Measurements from ENCODE around the gene CDH4. TPM values are rescaled to one million over a fixed set of nuclear protein-coding genes. Genes with fewer than 3 reads are reported as not detected.

Gene CDH4
- total RNA-seq, 1 donor from 2014 or later = 8.9 TPM

DNA sequence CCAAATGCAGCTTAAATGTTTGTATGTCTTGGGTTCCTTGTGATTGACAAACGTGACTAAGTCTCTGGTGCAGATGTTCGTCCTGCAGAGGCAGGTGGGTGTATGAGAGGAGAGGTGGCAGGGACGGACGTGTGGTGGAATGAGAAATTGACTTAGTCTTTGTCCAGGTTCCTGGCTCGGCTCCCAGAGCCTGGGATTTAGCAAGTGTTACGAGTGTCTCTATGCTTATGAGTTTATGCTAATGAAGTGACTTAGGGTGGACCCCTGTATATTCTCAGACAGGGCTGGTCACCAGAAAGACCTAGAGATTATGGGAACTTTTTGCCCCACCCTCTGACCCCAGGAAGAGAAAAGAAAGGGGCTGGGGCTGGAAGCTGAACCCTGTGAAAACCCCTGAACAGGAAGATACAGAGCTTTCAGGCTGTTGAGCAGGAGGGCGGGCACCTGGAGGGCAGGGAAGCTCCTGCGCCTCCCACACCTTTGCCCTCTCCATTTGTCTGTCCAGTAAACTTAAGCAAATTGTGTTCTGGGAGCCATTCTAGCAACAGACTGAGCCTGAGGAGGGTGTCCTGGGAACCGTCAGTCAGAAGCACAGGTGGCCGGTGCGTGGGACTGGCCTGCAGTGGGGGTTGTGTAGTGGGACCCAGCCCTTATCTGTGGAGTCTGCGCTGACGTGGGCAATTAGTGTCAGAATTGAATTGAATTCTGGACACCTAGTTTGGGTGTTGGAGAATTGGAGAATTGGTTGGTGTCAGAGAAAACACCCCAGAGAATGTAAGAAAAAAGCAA, 362.1 kb downstream of the CDH4 start:
- TF ChIP-seq, protein P1, sequence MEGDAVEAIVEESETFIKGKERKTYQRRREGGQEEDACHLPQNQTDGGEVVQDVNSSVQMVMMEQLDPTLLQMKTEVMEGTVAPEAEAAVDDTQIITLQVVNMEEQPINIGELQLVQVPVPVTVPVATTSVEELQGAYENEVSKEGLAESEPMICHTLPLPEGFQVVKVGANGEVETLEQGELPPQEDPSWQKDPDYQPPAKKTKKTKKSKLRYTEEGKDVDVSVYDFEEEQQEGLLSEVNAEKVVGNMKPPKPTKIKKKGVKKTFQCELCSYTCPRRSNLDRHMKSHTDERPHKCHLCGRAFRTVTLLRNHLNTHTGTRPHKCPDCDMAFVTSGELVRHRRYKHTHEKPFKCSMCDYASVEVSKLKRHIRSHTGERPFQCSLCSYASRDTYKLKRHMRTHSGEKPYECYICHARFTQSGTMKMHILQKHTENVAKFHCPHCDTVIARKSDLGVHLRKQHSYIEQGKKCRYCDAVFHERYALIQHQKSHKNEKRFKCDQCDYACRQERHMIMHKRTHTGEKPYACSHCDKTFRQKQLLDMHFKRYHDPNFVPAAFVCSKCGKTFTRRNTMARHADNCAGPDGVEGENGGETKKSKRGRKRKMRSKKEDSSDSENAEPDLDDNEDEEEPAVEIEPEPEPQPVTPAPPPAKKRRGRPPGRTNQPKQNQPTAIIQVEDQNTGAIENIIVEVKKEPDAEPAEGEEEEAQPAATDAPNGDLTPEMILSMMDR (conservative IDR thresholded peaks at IDR 0.05) = no peak
- no peak overlapping the region for H3K27ac Mint-ChIP-seq (ENCODE audit: unreplicated experiment)
- H3K4me3 Mint-ChIP-seq = no peak overlapping the region
- no peaks in the 10 kb centered on the region for H3K36me3 Mint-ChIP-seq (ENCODE audit: low read depth)
- peaks cover 5% of the 10 kb centered on the region for H3K9me3 Mint-ChIP-seq
- no peaks in the 10 kb centered on the region for H3K27me3 Mint-ChIP-seq (ENCODE audit: low read depth)
- no peak for DNase-seq (ENCODE audit: low read depth, low spot score)
- no peaks in the 10 kb centered on the region for H3K4me1 Mint-ChIP-seq

DNA sequence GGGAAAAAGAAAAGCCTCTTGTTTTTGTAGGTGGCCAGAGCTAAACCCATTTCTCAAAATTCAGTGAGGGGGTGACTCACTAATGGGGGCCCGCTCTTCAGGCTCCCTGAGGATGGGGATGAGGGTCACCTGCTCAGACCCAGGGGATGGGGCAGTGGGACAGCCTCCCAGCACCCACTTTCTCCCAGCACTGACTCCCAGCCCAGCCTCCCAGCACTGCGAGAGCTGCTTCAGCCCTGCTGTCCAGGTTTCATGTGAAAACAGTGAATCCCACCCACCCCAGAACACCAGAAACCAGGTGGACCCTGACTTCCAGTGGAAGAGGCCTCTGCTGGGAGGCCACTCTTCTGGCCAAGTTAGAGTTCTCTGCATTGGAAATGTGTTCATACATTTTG, 362.6 kb downstream of the CDH4 start:
- DNase-seq (ENCODE audit: low read depth, low spot score) = no peak
- H3K4me3 Mint-ChIP-seq = no peak overlapping the region
- TF ChIP-seq, protein P1 (conservative IDR thresholded peaks at IDR 0.05) = no peak
- H3K27ac Mint-ChIP-seq (ENCODE audit: unreplicated experiment) = no peak overlapping the region
- peaks cover 5% of the 10 kb centered on the region for H3K9me3 Mint-ChIP-seq
- H3K4me1 Mint-ChIP-seq = no peaks in the 10 kb centered on the region
- no peaks in the 10 kb centered on the region for H3K27me3 Mint-ChIP-seq (ENCODE audit: low read depth)
- H3K36me3 Mint-ChIP-seq (ENCODE audit: low read depth) = no peaks in the 10 kb centered on the region

DNA sequence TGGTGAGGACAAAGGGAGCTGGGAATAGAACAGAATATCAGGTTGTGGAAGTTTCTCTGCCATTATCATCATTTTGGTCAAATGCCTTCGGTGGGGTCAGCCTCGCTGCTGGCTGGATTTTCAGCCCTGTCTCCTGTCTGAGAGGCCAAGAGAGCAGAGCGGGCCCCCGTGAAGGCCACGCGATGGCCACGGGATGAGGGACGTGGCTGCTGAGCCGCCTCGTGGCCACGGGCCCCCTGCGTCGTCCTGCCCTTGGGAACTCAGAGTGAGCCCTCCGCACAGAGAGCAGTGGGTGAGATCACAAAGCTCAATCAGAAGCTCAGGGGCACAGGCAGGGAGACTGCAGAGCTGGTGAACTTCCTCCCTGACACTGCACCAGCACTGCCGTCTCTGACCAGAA, 363.7 kb downstream of the CDH4 start:
- Mint-ChIP-seq H3K9me3 (peaks cover 3% of the 10 kb centered on the region), H3K4me1 (no peaks in the 10 kb centered on the region), H3K27ac (ENCODE audit: unreplicated experiment) (no peak overlapping the region), H3K4me3 (no peak overlapping the region), H3K36me3 (ENCODE audit: low read depth) (no peaks in the 10 kb centered on the region), H3K27me3 (ENCODE audit: low read depth) (no peaks in the 10 kb centered on the region)
- TF ChIP-seq, protein P1 (conservative IDR thresholded peaks at IDR 0.05) = no peak
- DNase-seq (ENCODE audit: low read depth, low spot score) = no peak

DNA sequence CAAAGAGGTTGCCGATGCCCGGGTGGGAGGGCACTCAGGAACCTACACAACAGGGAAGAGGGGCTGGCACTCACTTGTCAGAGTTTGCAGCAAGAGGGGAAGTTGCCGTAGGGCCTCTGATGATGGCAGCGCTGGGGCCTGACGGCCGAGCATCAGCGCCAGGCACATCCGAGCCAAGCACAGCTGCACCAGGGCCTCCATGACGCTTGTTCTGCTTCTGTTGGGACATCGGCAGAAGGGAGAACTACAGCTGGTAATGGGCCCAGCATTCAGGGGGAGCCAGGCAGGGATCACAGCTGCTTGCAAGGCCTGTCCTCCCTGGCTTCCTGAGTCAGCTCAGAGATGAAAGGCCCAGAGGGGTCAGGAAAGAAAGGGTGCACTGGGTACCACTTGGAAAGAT, 367.7 kb downstream of the CDH4 start:
- Mint-ChIP-seq H3K4me1 (no peaks in the 10 kb centered on the region), H3K36me3 (ENCODE audit: low read depth) (no peaks in the 10 kb centered on the region), H3K4me3 (no peak overlapping the region), H3K9me3 (no peaks in the 10 kb centered on the region), H3K27ac (ENCODE audit: unreplicated experiment) (no peak overlapping the region), H3K27me3 (ENCODE audit: low read depth) (no peaks in the 10 kb centered on the region)
- TF ChIP-seq, protein P1 (conservative IDR thresholded peaks at IDR 0.05) = no peak
- DNase-seq (ENCODE audit: low read depth, low spot score) = no peak

DNA sequence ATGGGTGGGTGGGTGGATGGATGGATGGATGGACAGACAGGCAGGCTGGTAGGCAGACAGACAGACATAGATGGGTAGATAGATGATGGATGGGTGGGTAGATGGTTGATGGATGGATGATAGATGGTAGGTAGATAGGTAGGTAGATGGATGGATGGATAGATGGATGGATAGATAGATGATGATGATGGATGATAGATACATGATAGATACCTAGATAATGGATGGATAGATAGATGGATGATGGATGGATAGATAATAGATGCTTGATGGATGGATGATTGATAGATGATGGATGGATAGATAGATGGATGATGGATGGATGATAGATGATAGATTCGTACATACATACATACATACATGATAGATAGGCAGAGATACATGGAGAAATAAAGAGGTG, 368.1 kb downstream of the CDH4 start:
- Mint-ChIP-seq H3K27ac (ENCODE audit: unreplicated experiment) (no peak overlapping the region), H3K9me3 (no peaks in the 10 kb centered on the region), H3K27me3 (ENCODE audit: low read depth) (no peaks in the 10 kb centered on the region), H3K4me1 (no peaks in the 10 kb centered on the region), H3K4me3 (no peak overlapping the region), H3K36me3 (ENCODE audit: low read depth) (no peaks in the 10 kb centered on the region)
- TF ChIP-seq, protein P1 (conservative IDR thresholded peaks at IDR 0.05) = no peak
- DNase-seq (ENCODE audit: low read depth, low spot score) = no peak

Data from neural crest cell (in vitro differentiated cells).